H1 (cell line): Measurements from ENCODE around the gene PTPN5. TPM values are rescaled to one million over a fixed set of nuclear protein-coding genes. Genes with fewer than 3 reads are reported as not detected.

Source experiments
- CTCF ChIA-PET: fragments of 300-600 bp; sonication (Branson Sonifier 250); formaldehyde crosslinking; loops from one replicate; lab custom pipeline; 2021; ENCODE audit not compliant: partially characterized antibody; lab: Charles Lee
- POLR2A ChIA-PET: fragments of 300-600 bp; sonication (Branson Sonifier 250); formaldehyde crosslinking; loops from one replicate; lab custom pipeline; 2021; ENCODE audit warnings: inconsistent platforms; ENCODE audit not compliant: partially characterized antibody; lab: Charles Lee
- DNase-seq, 2 experiments: peaks; one replicate each; pipeline versions ENCODE4 v3.0.0 to v3.0.0-alpha.2; 2010 to 2022; ENCODE audit warnings: low spot score in 2 of 2, low read depth in 1 of 2, mixed read lengths in 1 of 2
- FAIRE-seq: peaks from 2 replicates; lab custom pipeline; 2011; peaks lifted over from hg19 to GRCh38; lab: Jason Lieb, UNC
- H2AFZ ChIP-seq: 2 replicates; pipeline ENCODE4 v1.8.1; 2012; ENCODE audit warnings: low read length, inconsistent platforms
- H2AK5ac ChIP-seq: 2 replicates; pipeline ENCODE4 v1.6.1; 2013; ENCODE audit warnings: low read depth, low read length
- H2BK120ac ChIP-seq: replicated peaks from 2 replicates; pipeline ENCODE3; 2013; ENCODE audit warnings: low read depth, low read length, inconsistent platforms
- H2BK12ac ChIP-seq: 2 replicates; pipeline ENCODE4 v1.6.1; 2013; ENCODE audit warnings: low read depth, low read length
- H2BK15ac ChIP-seq: 2 replicates; pipeline ENCODE4 v1.6.1; 2013; ENCODE audit warnings: low read length
- H2BK20ac ChIP-seq: 2 replicates; pipeline ENCODE4 v1.6.1; 2013; ENCODE audit warnings: low read length
- H2BK5ac ChIP-seq: 2 replicates; pipeline ENCODE4 v1.6.1; 2013; ENCODE audit warnings: low read depth, low read length
- H3K14ac ChIP-seq: 2 replicates; pipeline ENCODE4 v1.6.1; 2013; ENCODE audit warnings: inconsistent platforms; ENCODE audit not compliant: insufficient read length
- H3K18ac ChIP-seq: 2 replicates; pipeline ENCODE4 v1.6.1; 2013; ENCODE audit warnings: low read length; ENCODE audit errors: extremely low read depth
- H3K23ac ChIP-seq: 2 replicates; pipeline ENCODE4 v1.6.1; 2013; ENCODE audit warnings: inconsistent platforms; ENCODE audit not compliant: insufficient read length
- H3K23me2 ChIP-seq: 2 replicates; pipeline ENCODE4 v1.6.1; 2013; ENCODE audit warnings: low read depth, low read length
- H3K27ac ChIP-seq: 2 replicates; pipeline ENCODE4 v1.6.1; 2011; ENCODE audit warnings: low read depth, low read length, inconsistent platforms
- H3K27me3 ChIP-seq, 4 experiments: replicated peaks in 1 of 4; 1 replicate in 1 of 4; 2 replicates in 3 of 4; pipeline versions ENCODE4 v1.6.1 to v1.8.1; 2011 to 2013; ENCODE audit warnings: low read length in 3 of 4, mild to moderate bottlenecking in 3 of 4, inconsistent platforms in 2 of 4, mixed read lengths in 2 of 4, moderate library complexity in 1 of 4; ENCODE audit not compliant: control insufficient read depth in 3 of 4, insufficient read depth in 3 of 4; ENCODE audit errors: extremely low read depth in 1 of 4
- H3K36me3 ChIP-seq, 4 experiments: 2 replicates each; pipeline versions ENCODE4 v1.6.1 to v1.8.1; 2011 to 2013; ENCODE audit warnings: mild to moderate bottlenecking in 4 of 4, low read length in 3 of 4, moderate library complexity in 2 of 4, control low read depth in 1 of 4, inconsistent platforms in 1 of 4; ENCODE audit not compliant: insufficient read depth in 4 of 4, control insufficient read depth in 2 of 4
- H3K4ac ChIP-seq: replicated peaks from 2 replicates; pipeline ENCODE3; 2013; ENCODE audit warnings: low read length, low read depth, mixed read lengths, inconsistent platforms; ENCODE audit not compliant: insufficient read length
- H3K4me1 ChIP-seq, 4 experiments: replicated peaks in 1 of 4; 1 replicate in 1 of 4; 2 replicates in 3 of 4; pipeline versions ENCODE4 v1.6.1 to v1.8.1; 2011 to 2013; ENCODE audit warnings: low read length in 3 of 4, inconsistent platforms in 2 of 4, mixed read lengths in 1 of 4; ENCODE audit not compliant: insufficient read depth in 4 of 4, control insufficient read depth in 3 of 4
- H3K4me2 ChIP-seq, 2 experiments: 2 replicates each; pipeline versions ENCODE4 v1.6.1 to v1.8.1; 2011 to 2013; ENCODE audit warnings: low read depth in 2 of 2, low read length in 2 of 2, control low read depth in 1 of 2, inconsistent platforms in 1 of 2, mild to moderate bottlenecking in 1 of 2; ENCODE audit not compliant: insufficient read depth in 1 of 2
- H3K4me3 ChIP-seq, 4 experiments: fragments of 200-600, 300-600 bp in 1 of 4; sonication (generic), shearing (Covaris generic), sonication (Bioruptor Twin) in 1 of 4; 2 replicates each; pipeline versions ENCODE4 v1.5.1 to v1.8.1; 2011 to 2016; ENCODE audit warnings: low read length in 4 of 4, low read depth in 3 of 4, control low read depth in 2 of 4, inconsistent platforms in 2 of 4, mild to moderate bottlenecking in 2 of 4, mixed read lengths in 1 of 4, moderate library complexity in 1 of 4; ENCODE audit not compliant: insufficient read depth in 2 of 4; ENCODE audit errors: extremely low read depth in 1 of 4
- H3K56ac ChIP-seq: replicated peaks from 2 replicates; pipeline ENCODE3; 2013; ENCODE audit warnings: low read depth, mild to moderate bottlenecking, mixed read lengths, low read length, inconsistent platforms; ENCODE audit not compliant: insufficient read length
- H3K79me1 ChIP-seq: 2 replicates; pipeline ENCODE4 v1.6.1; 2013; ENCODE audit warnings: low read depth, low read length, control low read depth
- H3K79me2 ChIP-seq, 2 experiments: 2 replicates each; pipeline versions ENCODE4 v1.6.1 to v1.8.1; 2012 to 2013; ENCODE audit warnings: low read length in 2 of 2, mild to moderate bottlenecking in 2 of 2, inconsistent platforms in 1 of 2; ENCODE audit not compliant: insufficient read depth in 2 of 2, control insufficient read depth in 1 of 2
- H3K9ac ChIP-seq, 4 experiments: replicated peaks in 1 of 4; 1 replicate in 1 of 4; 2 replicates in 3 of 4; pipeline versions ENCODE4 v1.6.1 to v1.8.1; 2011 to 2013; ENCODE audit warnings: low read depth in 3 of 4, low read length in 3 of 4, control low read depth in 2 of 4, mild to moderate bottlenecking in 2 of 4, moderate library complexity in 2 of 4, inconsistent platforms in 1 of 4; ENCODE audit errors: extremely low read depth in 1 of 4
- H3K9me3 ChIP-seq, 2 experiments: 2 replicates each; pipeline versions ENCODE4 v1.6.1 to v1.8.1; 2012 to 2013; ENCODE audit warnings: mild to moderate bottlenecking in 2 of 2, moderate library complexity in 2 of 2, control low read depth in 1 of 2, inconsistent platforms in 1 of 2, low read depth in 1 of 2, low read length in 1 of 2, mixed read lengths in 1 of 2; ENCODE audit not compliant: insufficient read depth in 2 of 2
- H4K20me1 ChIP-seq, 2 experiments: replicated peaks in 1 of 2; 2 replicates each; pipeline versions ENCODE3 to v1.8.1; 2011 to 2013; ENCODE audit warnings: inconsistent platforms in 2 of 2, low read length in 2 of 2, mild to moderate bottlenecking in 1 of 2; ENCODE audit not compliant: insufficient read depth in 2 of 2, control insufficient read depth in 1 of 2
- H4K5ac ChIP-seq: 2 replicates; pipeline ENCODE4 v1.6.1; 2013; ENCODE audit warnings: low read length, low read depth, mixed read lengths, inconsistent platforms; ENCODE audit not compliant: insufficient read length
- H4K8ac ChIP-seq: 2 replicates; pipeline ENCODE4 v1.8.0; 2013; ENCODE audit warnings: mild to moderate bottlenecking, moderate library complexity, low read length, inconsistent platforms; ENCODE audit not compliant: insufficient read depth; ENCODE audit errors: extremely low read depth
- H4K91ac ChIP-seq: replicated peaks from 2 replicates; pipeline ENCODE3; 2013; ENCODE audit warnings: low read length, mixed read lengths, inconsistent platforms; ENCODE audit not compliant: insufficient read length
- KDM4A ChIP-seq: IDR thresholded peaks from one replicate; pipeline ENCODE4 v1.7.1; 2012; ENCODE audit warnings: low read depth, mild to moderate bottlenecking, moderate library complexity, low read length, inconsistent platforms; ENCODE audit not compliant: severe bottlenecking
- PHF8 ChIP-seq: fragments of 200-600 bp; sonication (generic); conservative IDR thresholded peaks from 2 replicates; pipeline ENCODE4 v1.7.1; 2012; ENCODE audit warnings: low read depth, mild to moderate bottlenecking, inconsistent platforms, low read length, moderate library complexity
- RAD21 ChIP-seq, 2 experiments: IDR thresholded peaks in 1 of 2; conservative IDR thresholded peaks in 1 of 2; 2 replicates each; pipeline ENCODE4 v1.6.1; 2011; ENCODE audit warnings: low read depth in 2 of 2, low read length in 2 of 2, improper control_type of control experiment in 1 of 2, inconsistent platforms in 1 of 2, mild to moderate bottlenecking in 1 of 2, moderate library complexity in 1 of 2
- RBBP5 ChIP-seq: IDR thresholded peaks from 2 replicates; pipeline ENCODE4 v1.7.1; 2012; ENCODE audit warnings: low read depth, mild to moderate bottlenecking, inconsistent platforms, low read length, moderate library complexity, borderline replicate concordance
- RFX5 ChIP-seq: IDR thresholded peaks from 2 replicates; pipeline ENCODE4 v1.6.1; 2011; ENCODE audit warnings: low read depth, low read length, improper control_type of control experiment, borderline replicate concordance
- SAP30 ChIP-seq: fragments of 300-600 bp; sonication (generic); IDR thresholded peaks from 2 replicates; pipeline ENCODE4 v1.7.1; 2012; ENCODE audit warnings: low read length, moderate library complexity, mild to moderate bottlenecking, inconsistent platforms; ENCODE audit not compliant: insufficient read depth, insufficient replicate concordance
- SIN3A ChIP-seq, 2 experiments: IDR thresholded peaks in 1 of 2; conservative IDR thresholded peaks in 1 of 2; 2 replicates each; pipeline ENCODE4 v1.6.1; 2011 to 2012; ENCODE audit warnings: low read length in 2 of 2, improper control_type of control experiment in 1 of 2, low read depth in 1 of 2, mild to moderate bottlenecking in 1 of 2
- SP2 ChIP-seq: IDR thresholded peaks from 2 replicates; pipeline ENCODE4 v1.6.1; 2012; ENCODE audit warnings: mild to moderate bottlenecking, low read length, inconsistent platforms
- TAF7 ChIP-seq: optimal IDR thresholded peaks from 2 replicates; pipeline ENCODE3; 2011; ENCODE audit warnings: low read depth, mild to moderate bottlenecking, inconsistent platforms, low read length, moderate library complexity, borderline replicate concordance
- TBP ChIP-seq: IDR thresholded peaks from 2 replicates; pipeline ENCODE4 v1.6.1; 2011; ENCODE audit warnings: low read depth, low read length, improper control_type of control experiment
- TEAD4 ChIP-seq: IDR thresholded peaks from 2 replicates; pipeline ENCODE4 v1.6.1; 2012; ENCODE audit warnings: low read depth, low read length, inconsistent platforms, mixed read lengths
- WGBS, 2 experiments: shearing (Covaris generic) in 1 of 2; methylation state at CpG; one replicate each; pipeline versions ENCODE4 v1.1.6 to v1.1.7; 2013 to 2015; ENCODE audit warnings: low lambda C conversion rate in 2 of 2, mixed read lengths in 2 of 2, inconsistent platforms in 1 of 2, low coverage in 1 of 2, missing lambda C conversion rate in 1 of 2; ENCODE audit not compliant: insufficient replicate concordance in 2 of 2, insufficient coverage in 1 of 2, insufficient read length in 1 of 2; ENCODE audit errors: extremely low coverage in 1 of 2, missing lambda C conversion rate in 1 of 2; 5-methylcytosine and 5-hydroxymethylcytosine counted together
- polyA plus RNA-seq, 7 experiments: library from polyadenylated mRNA; depleted of rRNA in 3 of 7; stranded (reverse) in 5 of 7; unstranded in 2 of 7; fragments of >200 nt in 5 of 7; fragments of 200-250 nt in 2 of 7; gene quantifications; 1 replicate in 5 of 7; 2 replicates in 1 of 7; 4 replicates in 1 of 7; pipeline versions ENCODE4 v1.2.1 to v1.2.3, GENCODE V29; 2011 to 2013; ENCODE audit warnings: missing spikeins in 2 of 7, mixed read lengths in 2 of 7
- total RNA-seq: library from RNA; stranded (reverse); fragmentation: NEBNext Ultra II Directional; extraction: Animal tissue kit (Norgen Biotek cat#: 25700); gene quantifications from 2 replicates; pipeline ENCODE4 v1.2.1, GENCODE V29; 2021

PTPN5 gene
- total and polyA plus RNA-seq, 2 of the 8 experiments (the other 6 are each of a cell fraction or from before 2014, with no cell fraction given), result 8.4 to 12.9 TPM

DNA sequence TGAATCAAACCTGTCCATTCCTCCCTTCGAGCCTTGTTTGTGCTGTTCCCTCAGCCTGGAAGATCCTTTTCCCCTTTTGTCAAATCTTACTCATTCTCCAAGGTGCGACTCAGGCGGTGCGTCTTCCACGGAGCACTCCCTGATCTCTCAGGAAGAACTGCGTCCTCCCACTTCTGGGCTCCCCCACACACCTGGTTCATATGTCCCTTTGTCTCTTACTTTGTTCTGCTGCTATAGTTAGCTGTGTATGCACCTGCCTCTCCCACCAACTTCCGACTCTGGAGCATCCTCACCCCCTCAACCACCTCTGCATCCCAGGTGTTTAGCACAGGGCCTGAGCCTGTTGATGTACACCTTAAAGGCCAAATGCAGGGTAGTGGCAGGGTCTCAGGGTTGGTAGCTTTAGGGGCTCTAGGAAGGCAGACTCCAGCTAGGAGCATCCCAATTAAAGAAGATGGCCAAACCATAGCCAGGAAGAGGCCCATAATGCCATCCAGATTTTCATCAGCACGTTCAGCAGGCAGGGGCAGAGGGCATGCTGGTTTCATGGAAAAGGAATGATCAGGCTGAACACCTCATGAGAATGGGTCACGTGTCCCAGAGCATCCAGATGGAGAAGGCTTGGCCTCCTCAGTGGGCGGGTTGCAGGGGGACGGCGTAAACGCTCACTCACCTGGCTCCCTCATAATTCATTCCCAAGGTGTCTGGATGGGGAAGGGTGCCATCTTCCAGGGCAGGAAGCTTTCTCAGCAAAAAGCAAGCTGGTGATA is 20.1 kb downstream of the PTPN5 start:
- Histone ChIP-seq H3K18ac (no peak overlapping the region), H2AFZ (no peak overlapping the region), H3K23ac (no peak overlapping the region), H3K9ac (no peak overlapping the region), H2BK12ac (no peak overlapping the region), H3K23me2 (no peaks in the 10 kb centered on the region), H3K56ac (no peak overlapping the region), H3K79me2 (no peaks in the 10 kb centered on the region), H3K36me3 (no peaks in the 10 kb centered on the region), H4K5ac (no peak overlapping the region), H3K9me3 (no peaks in the 10 kb centered on the region), H4K91ac (no peak overlapping the region), H3K14ac (no peak overlapping the region), H2AK5ac (no peak overlapping the region), H2BK120ac (no peak overlapping the region), H4K20me1 (no peaks in the 10 kb centered on the region), H3K4me1 (peaks cover 0 to 20% (median 8%) of the 10 kb centered on the region in 4 experiments; a peak in 6 of 7 replicates), H2BK5ac (no peak overlapping the region), H3K4me2 (no peak overlapping the region), H2BK15ac (no peak overlapping the region), H3K27me3 (0 out of 7 replicates have a peak, but pooled peaks cover 0 to 3% (median 0%) of the 10 kb centered on the region in 4 experiments), H3K4ac (no peak overlapping the region), H4K8ac (no peak overlapping the region), H2BK20ac (no peak overlapping the region), H3K4me3 (no peak overlapping the region), H3K79me1 (no peaks in the 10 kb centered on the region), H3K27ac (no peak overlapping the region)
- no peak for DNase-seq
- FAIRE-seq, result no peak
- WGBS, 2 experiments, result 91% methylated on average over 13 of the region's 13 CpGs; no CpG with 5 or more reads in 1 of the 2 experiments
- ChIA-PET POLR2A (interaction anchor here (1.0 kb wide), 1 partner anchor 21 kb away, joined by 3 read pairs; no protein-coding TSS in a partner anchor), CTCF (interaction anchor here (0.6 to 2.3 kb wide), 10 partner anchors 11 to 657 kb away, joined by 3 to 7 read pairs (median 4); no protein-coding TSS in a partner anchor)
- TF ChIP-seq TEAD4, result no peak
- TF ChIP-seq SIN3A (conservative IDR thresholded peaks at IDR 0.05 in 1 of 2, IDR thresholded peaks at IDR 0.05 in 1 of 2; ENCODE audit: low read depth in 1 of 2, low read length in 2 of 2), result no peak
- TF ChIP-seq SP2, result no peak
- no peak for TF ChIP-seq TAF7
- no peak for TF ChIP-seq TBP
- no peak for TF ChIP-seq SAP30
- no peak for TF ChIP-seq PHF8
- TF ChIP-seq RAD21 (IDR thresholded peaks at IDR 0.05 in 1 of 2, conservative IDR thresholded peaks at IDR 0.05 in 1 of 2; ENCODE audit: low read depth in 2 of 2, low read length in 2 of 2), result no peak
- TF ChIP-seq RFX5, result no peak
- TF ChIP-seq RBBP5, result no peak
- no peak for TF ChIP-seq KDM4A
